NCI-H2171 treated with DMSO at 0.1 percent for 48 hours (cell line): ENCODE measurements around the gene PRAMEF17.
A peak's percentile ranks its signal among the peaks of the same experiment; 100 is the strongest.
"Not testable (repeated sequence)": the region's sequence is repeated elsewhere in the genome, so short reads cannot be mapped to it uniquely, and the experiment has no call there.

Experiments used
- DNase-seq: peaks from one replicate; lab custom pipeline; 2025; lab: John Stamatoyannopoulos, UW

PRAMEF17 gene, protein sequence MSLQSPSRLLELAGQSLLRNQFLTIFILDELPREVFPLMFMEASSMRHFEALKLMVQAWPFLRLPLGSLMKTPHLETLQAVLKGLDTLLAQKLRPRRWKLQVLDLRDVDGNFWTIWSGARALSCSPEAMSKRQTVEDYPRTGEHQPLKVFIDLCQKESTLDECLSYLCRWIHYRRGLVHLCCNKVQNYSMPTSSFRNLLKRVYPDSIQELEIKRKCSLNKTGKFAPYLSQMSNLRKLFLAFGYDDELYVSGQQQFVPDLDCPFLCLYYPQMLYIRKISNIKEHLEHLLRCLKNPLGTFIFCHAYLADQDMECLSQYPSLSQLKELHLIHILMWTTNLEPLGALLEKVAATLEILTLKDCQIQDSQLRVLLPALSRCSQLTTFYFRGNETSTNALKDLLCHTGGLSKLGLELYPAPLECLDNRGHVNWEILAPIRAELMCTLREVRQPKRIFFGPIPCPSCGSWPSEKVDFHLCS

GRCh38 chr1:13389332-13389731, at the start of gene PRAMEF17:
Gene PRAMEF17 (plus strand): TSS chr1:13389632. CDS start chr1:13389658, 26 bp downstream.
- not testable (repeated sequence) for DNase-seq

- DNase-seq: not testable (repeated sequence)
Observed at GRCh38 chr1:13342496-13342895, 46.9 kb upstream of the PRAMEF17 start.

DNA sequence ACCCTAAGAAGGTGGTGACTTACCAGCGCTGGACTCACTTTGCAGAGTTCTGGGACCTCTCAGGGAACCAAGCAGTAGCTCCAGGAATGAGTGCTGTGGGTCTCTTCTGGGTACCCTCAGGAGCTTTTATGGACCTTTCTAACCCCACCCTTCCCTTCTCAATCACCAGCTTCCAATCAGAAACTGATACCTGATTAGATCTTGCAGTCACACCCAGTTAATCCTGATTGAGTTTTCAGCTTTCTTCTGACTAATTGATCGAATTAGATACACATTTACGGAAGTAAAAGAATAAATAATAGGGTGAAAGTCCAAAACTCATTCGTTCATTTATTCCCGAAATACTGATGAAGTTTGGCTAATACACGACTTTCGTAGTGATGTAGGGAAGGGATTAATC, 42.4 kb upstream of the PRAMEF17 start, which contains the start of gene PRAMEF14:
Gene PRAMEF14, minus strand, starts transcription at position 101 of the 400 bp plus-strand sequence. CDS start 1,820 bp downstream, outside the sequence.
- DNase-seq: not testable (repeated sequence)

DNA sequence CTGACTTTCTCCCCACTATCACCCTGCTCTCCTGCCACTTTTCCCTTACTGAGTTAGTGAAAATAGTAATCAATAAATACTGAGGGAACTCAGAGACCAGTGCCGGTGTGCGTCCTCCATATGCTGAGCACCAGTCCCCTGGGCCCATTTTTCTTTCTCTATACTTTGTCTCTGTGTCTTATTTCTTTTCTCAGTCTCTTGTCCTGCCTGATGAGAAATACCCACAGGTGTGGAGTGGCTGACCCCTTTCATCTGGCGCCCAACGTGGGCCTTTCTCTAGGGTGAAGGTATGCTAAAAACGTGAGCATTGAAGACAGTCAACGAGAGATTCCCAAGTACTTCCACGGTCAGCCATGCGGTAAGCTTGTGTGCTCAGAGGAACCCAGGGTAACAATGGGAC, 36.0 kb upstream of the PRAMEF17 start:
- DNase-seq: not testable (repeated sequence)

- DNase-seq: not testable (repeated sequence)
Observed at GRCh38 chr1:13354475-13354874, 35.0 kb upstream of the PRAMEF17 start.

GRCh38 chr1:13356774-13357173, 32.7 kb upstream of the PRAMEF17 start:
- peak; percentile 53 for DNase-seq

GRCh38 chr1:13362364-13362763, 27.1 kb upstream of the PRAMEF17 start:
- DNase-seq: not testable (repeated sequence)

- DNase-seq: not testable (repeated sequence)
Observed at GRCh38 chr1:13364928-13365327, 24.5 kb upstream of the PRAMEF17 start.

- not testable (repeated sequence) for DNase-seq
Observed at GRCh38 chr1:13366536-13366935, 22.9 kb upstream of the PRAMEF17 start.

- not testable (repeated sequence) for DNase-seq
Observed at GRCh38 chr1:13368544-13368943, 20.9 kb upstream of the PRAMEF17 start.

DNA sequence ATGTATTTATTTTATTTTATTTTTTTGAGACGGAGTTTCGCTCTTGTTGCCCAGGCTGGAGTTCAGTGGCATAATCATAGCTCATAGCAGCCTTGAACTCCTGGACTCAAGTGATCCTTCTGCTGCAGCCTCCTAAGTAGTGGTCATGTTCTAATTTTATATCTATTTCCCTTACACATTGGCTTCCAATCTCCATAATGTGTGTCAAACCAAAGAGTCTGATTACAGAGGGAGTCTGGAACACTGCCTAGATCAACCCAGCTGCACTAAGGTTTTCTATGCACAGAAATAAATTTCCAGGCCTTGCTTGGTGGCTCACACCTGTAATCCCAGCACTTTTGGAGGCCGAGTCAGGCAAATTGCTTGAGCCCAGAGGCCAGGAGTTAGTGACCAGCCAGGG, 10.4 kb upstream of the PRAMEF17 start:
- not testable (repeated sequence) for DNase-seq

DNA sequence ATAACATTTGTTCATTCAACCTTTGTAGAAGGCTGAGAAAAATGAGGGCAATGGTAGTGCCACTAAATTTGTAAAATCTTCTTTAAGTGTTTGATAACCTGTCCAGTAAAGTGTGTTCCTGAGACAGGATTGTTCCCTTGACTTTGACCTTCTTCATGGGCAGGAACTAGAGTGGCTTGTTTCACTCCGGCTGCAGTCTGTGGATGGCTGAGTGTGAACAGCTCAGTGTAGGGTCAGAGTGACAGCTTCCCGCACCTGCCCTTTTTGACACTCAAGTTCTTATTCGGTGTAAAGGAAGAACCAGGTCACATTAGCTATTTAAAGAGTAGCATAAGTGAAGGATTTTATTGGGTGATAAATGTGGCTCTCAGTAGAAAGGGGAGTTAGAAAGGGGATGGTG, 9.1 kb upstream of the PRAMEF17 start:
- DNase-seq: not testable (repeated sequence)

DNA sequence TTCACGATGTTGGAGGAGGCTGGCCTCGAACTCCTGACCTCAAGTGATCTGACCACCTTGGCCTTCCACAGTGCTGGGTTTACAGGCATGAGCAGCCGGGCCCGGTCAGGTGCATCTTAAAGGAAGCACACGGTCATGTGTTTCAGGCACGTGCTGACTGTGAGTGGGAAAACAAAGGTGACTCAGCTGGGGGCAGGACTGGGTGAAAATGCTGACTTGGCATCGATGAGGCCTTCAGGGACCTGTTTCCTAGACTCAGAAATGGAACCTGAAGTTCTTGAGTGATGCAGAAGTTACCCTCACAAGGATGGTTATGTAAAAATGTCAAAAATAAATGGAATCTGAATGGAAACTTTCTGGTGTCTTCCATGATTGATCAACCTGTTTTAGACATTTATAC, 3.6 kb downstream of the PRAMEF17 start:
- DNase-seq: not testable (repeated sequence)

GRCh38 chr1:13394761-13395160, 5.3 kb downstream of the PRAMEF17 start:
- DNase-seq: not testable (repeated sequence)

DNA sequence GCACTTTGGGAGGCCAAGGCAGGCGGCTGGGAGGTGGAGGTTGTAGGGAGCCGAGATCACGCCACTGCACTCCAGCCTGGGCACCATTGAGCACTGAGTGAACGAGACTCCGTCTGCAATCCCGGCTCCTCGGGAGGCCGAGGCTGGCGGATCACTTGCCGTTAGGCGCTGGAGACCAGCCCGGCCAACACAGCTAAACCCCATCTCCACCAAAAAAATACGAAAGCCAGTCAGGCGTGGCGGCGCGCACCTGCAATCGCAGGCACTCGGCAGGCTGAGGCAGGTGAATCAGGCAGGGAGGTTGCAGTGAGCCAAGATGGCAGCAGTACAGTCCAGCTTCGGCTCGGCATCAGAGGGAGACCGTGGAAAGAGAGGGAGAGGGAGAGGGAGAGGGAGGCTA, 5.9 kb downstream of the PRAMEF17 start:
- not testable (repeated sequence) for DNase-seq

DNA sequence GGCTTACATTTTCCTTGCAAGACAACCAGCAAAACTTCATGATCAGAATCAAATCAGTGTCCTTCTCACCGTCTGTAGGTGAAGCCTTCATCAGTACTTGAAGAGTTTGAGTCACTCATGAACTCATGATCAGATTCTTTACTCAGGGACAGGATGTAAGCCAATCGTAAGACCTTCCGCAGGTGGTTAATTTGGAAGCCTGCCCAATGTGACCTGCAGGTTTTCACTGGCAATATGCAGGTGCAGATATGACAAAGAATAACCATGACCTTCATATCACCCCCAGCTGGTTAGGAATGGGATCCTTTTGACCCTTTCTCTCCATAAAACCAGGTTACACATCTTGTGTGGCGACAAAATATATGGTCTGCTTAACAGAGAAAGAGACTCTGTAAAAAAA, 18.4 kb downstream of the PRAMEF17 start:
- DNase-seq: no peak

DNA sequence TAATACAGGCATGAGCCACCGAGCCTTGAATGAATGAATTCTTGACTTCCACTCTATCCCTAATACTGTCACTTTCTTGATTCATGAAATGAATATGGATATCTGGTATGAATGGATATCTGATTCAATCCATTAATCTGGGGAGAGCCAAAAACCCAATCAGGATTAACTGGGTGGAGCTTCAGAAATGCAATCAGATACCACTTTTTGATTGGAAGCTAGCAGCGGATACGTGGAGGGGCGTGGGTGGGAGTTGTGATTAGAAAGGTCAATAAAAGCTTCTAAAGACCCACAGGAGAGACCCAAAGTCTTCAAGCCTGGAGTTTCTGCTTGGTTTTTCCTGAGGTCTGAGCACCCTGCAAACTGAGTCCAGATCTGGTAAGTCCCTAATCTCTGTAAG, 20.7 kb downstream of the PRAMEF17 start, which contains the start of gene PRAMEF20:
Gene PRAMEF20, plus strand, starts transcription at position 301 of the 400 bp plus-strand sequence. CDS start 5,905 bp downstream, outside the sequence.
- not testable (repeated sequence) for DNase-seq

DNA sequence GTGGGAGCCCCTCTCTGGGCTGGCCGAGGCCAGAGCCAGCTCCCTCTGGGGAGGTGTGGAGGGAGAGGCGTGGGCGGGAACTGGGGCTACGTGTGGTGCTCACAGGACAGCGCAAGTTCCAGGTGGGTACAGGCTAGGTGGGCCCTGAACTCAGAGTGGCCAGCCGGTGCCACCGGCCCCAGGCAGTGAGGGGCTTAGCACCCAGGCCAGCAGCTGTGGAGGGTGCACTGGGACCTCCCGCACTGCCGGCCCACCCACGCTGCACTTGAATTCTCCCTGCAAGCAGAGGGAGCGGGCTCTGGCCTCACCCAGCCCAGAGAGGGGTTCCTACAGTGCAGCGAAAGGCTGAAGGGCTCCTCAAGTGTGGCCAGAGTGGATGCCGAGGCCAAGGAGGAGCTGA, 41.1 kb downstream of the PRAMEF17 start:
- no peak for DNase-seq

- DNase-seq: no peak
Observed at GRCh38 chr1:13432251-13432650, 42.8 kb downstream of the PRAMEF17 start.

DNA sequence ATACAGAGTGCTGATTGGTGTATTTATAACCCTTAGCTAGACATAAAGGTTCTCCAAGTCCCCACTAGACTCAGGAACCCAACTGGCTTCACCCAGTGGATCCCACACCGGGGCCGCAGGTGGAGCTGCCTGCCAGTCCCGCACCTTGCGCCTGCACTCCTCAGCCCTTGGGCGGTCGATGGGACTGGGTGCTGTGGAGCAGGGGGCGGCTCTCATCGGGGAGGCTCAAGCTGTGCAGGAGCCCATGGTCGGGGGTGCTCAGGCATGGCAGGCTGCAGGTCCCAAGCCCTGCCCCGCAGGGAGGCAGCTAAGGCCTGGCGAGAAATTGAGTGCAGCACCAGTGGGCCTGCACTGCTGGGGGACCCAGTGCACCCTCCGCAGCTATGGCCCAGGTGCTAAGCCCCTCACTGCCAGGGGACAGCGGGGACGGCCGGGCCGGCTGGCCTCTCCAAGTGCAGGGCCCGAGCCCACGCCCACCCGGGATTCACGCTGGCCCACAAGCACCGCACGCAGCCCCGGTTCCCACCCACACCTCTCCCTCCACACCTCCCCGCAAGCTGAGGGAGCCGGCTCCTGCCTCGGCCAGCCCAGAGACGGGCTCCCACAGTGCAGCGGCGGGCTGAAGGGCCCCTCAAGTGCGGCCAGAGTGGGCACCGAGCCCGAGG, 44.4 kb downstream of the PRAMEF17 start:
- not testable (repeated sequence) for DNase-seq

DNA sequence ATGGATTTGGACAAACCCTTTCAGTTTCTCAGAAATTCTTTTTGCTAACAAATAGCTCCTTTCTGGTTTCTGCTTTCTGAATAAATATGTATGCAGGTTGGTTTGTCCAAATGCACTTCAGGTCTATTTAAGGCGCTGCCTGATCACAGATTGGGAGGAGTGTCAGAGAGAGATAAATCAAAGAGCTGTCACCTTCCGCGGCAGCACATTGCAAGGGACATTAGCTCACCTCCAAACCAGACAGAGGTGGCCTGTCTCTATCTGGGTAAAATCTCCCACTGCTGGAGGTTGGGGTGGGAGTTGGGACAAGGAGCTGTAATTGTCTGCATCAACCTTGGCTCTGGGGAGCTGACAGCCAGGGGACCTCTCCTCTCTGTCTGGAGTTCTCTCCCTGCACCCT, 46.0 kb downstream of the PRAMEF17 start:
- peak; percentile 50 for DNase-seq

- DNase-seq: not testable (repeated sequence)
Observed at GRCh38 chr1:13439104-13439783, 49.8 kb downstream of the PRAMEF17 start.
